Raji (cell line): ENCODE measurements around the gene SLCO3A1.

Experiments
- POLR2A ChIP-seq: IDR thresholded peaks from 2 replicates; pipeline ENCODE4 v1.6.1; 2011; ENCODE audit warnings: low read depth, low read length, control low read depth; ENCODE audit not compliant: insufficient read depth

The SLCO3A1 gene

DNA sequence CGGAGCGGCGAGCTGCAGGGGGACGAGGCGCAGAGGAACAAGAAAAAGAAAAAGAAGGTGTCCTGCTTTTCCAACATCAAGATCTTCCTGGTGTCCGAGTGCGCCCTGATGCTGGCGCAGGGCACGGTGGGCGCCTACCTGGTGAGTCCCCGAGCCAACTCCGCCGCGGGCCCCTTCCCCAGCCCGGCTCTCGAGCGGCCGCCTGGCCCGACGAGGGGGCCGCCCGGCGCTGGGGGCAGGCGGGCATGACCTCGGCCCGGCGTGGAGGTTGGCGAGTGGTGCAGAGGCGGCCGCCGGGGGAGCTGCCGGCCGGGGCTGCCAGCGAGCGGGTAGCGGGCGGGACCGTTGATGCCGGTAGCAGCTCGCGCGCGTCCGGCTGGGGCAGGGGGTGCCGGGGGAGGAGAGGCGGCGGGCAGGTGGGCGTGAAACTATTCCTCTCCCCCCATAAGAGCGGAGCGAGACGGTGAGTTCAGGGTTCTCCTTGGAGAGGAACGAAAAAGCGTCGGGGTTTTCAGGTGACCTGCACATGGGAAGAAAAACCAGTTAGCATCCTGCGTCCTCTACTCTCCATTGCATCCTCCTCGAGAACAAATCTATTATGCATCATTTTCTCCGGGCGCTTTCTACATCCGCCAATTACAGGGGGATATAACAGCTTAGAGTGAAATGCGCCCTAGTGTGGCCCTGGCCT lies 585 bp downstream of the SLCO3A1 start:
- peak; percentile 7; the same call in 1 of the 2 replicates for TF ChIP-seq POLR2A

DNA sequence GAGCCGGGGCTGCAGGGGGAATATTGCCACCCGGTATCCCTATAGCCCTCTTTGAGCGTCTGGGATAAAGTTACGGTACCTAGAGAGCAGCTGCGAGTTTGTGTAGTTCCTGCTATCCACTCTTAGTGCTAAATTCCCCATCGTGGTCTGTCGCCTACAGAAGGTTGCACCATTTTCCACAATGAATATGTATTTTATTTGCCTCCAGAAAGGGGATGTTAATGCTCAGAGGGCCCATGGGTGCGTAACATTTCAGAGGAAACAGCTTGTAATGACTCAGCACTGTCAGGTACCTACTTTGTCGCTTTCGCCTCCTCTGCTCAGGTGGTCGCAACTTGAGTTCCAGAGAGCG lies 1.1 kb downstream of the SLCO3A1 start:
- TF ChIP-seq POLR2A: 0 out of 2 replicates have a peak, but pooled peaks have one; percentile 37

DNA sequence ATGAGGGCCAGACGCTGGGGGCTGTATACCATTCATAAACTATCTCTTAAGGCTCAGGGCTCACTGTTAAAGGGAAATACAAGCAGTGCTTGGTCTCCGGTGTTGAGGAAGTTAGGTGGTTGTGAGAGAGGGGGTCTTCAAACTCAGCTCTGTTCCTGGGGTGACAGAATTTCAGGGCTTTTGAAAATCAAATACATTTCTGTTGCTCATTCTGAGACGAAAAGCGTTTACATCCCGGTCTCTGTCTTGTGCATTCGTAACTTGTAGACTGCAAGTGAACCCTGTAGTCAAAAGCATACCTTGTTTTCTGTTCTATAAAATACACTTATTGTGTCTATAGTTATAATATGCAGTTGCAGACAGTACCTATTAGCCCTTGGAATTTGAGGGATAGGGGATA lies 1.7 kb downstream of the SLCO3A1 start:
- 0 out of 2 replicates have a peak, but pooled peaks have one; percentile 19 for TF ChIP-seq POLR2A

DNA sequence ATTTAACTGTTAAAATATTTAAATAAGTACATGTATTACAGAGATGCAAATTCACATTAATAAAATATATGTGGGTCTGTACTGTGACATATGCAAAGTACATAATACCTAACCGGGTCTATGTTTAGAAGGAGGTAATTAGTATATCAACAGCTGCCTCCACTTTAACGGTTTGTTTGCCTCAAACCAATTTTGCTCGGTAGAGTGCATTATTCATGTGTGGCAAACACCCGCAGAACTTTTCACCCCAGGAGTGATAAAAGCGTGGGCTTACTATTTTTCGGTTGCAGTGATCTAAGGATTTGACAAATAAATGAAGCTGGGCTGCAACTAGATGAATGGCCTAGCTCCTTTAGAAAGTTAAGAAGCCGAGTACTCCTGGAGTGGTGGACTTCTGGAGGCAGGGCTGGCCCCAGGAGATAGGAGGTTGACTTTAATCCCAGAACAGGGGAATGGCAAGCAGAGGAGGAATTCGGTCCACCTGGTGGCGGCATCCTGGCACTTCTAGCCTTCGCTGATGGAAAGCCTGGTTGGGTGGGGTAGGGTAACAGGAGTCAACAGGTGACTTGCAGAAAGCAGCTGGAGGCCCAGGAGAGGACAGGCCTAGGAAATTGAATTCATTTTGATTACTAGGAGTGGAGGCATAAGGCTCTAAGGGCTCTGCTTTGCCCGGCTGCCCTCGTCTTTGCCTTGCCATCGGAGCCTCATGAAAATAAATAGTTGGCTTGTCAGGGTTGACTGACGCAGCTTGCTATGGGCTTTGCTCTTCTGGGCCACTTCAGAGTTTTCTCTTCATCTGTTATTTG lies 2.4 kb downstream of the SLCO3A1 start:
- peak; percentile 22; the same call in 1 of the 2 replicates for TF ChIP-seq POLR2A

DNA sequence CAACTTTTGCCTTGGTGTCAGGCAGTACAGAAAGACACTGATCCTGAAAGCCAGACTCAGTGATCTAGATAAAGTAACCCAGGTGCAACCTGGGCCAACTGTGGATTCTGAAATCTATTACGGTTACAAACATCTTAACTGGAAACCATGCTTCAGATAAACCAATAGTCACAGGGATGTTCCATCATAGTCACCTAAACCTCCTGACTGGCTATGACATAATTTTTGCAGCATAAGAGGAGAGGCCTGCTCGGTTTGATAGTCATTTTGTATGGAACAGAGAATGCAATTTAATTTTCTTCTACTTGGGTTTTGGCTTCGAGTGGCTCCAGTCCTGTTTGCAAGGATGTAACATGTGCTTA lies 3.7 kb downstream of the SLCO3A1 start:
- TF ChIP-seq POLR2A: no peak

DNA sequence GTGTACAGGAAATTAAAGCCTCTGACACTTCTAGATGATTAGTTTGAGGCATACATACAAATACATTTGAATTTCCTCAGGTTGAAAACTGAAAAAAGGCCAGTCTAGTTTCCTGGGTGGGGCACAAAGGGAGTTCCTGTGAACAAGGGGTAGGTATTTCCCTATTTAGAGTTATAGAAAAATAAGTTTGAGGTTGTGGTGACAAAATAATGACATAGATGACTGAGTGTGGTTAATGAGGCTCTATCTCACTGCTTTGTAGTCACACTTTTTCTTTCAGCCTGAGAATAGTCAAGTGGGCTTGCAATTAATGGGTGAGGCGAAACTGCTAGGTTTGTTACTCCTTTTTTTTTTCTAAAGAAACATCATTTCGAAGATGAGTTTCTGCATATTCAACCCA lies 4.3 kb downstream of the SLCO3A1 start:
- TF ChIP-seq POLR2A: no peak

DNA sequence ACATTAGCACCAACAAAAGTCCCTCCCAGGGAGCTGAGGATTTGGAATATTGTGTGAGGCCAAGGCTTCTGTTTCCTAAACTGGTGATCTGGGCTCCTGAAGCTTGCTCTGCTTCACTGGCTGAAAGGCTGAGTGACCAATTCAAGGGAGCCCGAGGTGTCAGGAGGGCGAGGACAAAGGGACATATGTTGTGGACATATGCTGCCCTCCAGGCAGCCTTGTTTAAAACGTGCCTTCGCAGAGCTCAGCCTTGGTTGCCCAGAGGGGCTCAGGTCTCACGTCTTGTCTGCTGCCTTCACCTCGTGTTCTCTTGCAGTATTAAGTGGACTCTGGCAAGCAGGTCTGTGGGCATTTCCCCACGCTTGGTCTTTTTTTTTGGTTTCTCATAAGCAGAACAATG lies 7.0 kb downstream of the SLCO3A1 start:
- no peak for TF ChIP-seq POLR2A

DNA sequence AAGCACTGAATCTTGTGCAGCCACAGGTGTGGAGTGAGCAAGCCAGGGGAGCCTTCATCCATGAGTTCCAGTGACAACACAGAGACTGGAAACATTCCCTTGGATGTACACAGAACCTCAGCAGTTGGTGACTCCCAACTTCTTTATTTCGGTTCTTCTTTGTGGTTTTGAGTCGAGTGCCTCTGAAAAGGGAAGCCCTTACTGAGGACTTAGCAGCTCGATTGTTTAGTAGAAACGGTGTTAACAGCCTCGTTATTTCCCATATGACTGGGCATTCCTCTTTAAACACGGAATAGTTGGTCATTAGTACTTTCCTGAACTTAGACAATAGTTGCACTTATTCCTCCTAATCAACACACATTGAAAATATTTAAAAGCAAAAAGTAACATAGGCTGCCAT lies 7.7 kb downstream of the SLCO3A1 start:
- no peak for TF ChIP-seq POLR2A

DNA sequence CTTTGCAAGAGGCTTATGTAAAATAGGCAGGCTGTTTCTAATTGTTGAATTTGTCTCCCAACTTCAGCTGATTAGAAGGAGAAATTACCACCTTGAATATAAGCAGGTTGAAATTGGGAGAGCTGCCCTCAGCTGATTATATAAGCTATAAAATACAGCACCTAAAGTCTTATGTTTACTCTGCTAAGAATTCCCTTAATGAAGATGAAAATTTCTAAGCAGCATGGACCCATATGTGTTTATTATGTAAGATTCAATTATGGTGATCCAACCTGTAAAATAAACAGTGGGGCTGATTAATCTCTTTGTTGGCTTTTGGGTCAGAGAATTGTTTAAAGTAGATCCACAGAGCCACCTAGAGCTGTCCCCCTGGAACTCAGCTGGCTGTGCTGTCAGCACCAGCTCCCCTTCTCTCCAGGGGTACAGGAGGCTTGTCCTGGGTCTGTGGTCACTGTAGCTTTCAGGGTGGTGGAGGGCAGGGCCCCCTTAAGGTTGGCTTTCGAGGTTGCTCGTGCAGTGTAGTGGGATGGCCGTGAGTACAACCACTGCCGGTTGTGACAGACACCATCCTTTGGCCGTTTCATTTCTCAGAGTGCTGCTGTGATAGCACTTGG lies 9.5 kb downstream of the SLCO3A1 start:
- TF ChIP-seq POLR2A: no peak

DNA sequence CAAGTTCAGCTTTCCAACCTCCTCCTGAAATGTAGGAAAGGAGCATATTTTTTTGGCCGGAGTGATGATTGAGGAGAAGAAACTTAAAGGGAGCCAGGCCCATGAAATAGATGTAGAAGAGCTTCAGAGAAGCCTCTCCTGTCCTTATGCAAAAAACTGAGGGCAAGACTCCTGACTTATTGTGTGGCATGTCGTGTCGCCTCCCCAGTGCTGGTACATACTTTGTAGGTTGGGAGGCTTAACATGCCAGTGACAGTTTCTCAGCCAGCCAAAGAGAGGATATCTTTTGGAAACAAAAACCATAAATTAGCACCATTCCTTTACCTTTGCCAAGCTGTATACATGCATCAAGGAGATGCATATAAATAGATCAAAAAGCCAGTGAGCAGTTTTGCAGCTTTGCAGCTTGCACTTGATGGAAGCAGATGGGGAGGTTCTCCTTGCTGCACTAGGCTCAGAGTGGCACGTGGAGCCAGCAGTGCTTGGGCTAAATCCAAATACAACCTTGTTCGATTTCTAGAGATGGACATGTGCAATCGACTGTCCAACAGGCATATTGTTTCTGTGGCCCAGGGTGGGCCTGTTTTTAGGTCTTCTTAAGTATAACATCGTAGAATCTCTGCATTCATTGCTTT lies 10.2 kb downstream of the SLCO3A1 start:
- TF ChIP-seq POLR2A: no peak

DNA sequence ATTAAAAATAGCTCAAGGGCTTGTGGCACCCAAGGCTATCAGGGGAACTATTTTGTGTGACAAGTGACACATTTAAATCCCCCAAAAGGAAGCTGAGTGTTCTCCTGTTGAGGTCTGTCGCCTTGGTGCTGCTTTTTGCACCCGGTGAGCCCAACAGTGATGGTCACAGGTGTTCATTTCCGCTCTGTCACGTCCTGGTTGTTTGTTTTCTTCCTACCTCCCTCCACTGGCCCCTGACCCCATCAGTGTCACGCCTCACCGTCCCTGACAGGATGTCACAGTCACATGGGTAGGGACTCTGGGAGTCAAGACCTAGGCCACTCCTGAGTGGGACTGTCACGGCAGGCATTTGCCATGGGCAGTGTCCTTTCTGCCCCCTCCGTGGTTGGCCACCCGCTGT lies 11.2 kb downstream of the SLCO3A1 start:
- no peak for TF ChIP-seq POLR2A

DNA sequence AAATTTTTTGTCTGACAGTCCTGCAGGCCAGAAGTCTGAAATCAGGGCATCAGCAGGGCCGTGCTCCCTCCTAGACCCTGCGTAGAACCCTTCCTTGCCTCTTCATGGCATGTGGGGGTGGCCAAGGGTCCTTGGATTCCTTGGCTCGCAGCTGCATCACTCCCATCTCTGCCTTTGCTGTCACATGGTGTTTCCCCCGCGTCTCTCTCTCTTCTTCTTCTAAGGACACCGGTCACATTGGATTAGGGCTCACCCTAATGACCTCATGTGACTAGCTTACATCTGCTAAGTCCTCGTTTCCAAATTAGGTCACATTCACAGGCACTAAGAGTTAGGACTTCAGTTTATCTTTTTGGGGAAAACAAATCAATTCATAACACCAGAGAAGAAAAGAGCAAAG lies 12.0 kb downstream of the SLCO3A1 start:
- no peak for TF ChIP-seq POLR2A

DNA sequence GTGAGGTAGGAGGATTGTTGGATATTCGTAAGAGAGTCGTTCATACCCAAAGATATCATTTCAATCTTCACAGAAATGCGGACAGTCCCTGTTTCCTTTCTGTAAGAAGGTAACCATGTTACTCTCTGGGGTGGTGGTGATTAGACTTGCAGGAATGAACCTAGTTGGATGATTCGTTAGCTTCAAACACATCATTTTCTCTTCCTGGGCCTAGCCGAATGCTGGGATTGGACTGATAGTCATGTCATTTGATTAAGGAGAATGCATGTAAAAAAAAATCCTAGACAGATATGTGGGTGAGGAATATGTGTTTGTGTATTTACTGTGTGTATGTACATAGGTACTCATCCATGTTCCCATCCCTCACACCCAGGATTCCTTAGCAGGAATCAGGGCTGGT lies 12.4 kb downstream of the SLCO3A1 start:
- TF ChIP-seq POLR2A: no peak

DNA sequence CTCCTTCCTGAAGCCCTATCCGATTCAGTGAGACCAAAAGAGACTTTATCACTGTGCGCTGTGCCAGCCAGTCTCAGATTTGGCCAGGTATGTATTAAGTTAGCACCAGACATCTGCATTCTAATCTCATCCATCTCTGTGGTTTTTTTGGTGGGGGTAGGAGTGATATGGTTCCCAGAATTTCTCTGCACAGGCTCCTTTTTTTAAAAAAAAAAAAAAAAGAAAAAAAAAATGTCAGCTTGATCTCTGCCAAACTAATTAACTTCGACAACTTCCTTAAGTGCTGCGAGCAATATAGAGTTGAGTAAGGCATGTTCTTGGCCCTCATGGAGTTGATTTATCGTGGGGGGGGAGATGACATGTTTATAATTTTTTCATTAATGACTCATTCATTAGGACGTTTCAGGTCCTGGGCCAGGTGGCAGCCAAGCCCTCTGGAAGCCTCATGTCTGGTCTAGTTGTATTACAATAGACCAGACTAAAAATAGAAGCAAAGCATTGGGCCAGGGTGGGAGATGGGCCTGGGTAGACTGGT lies 12.9 kb downstream of the SLCO3A1 start:
- no peak for TF ChIP-seq POLR2A

DNA sequence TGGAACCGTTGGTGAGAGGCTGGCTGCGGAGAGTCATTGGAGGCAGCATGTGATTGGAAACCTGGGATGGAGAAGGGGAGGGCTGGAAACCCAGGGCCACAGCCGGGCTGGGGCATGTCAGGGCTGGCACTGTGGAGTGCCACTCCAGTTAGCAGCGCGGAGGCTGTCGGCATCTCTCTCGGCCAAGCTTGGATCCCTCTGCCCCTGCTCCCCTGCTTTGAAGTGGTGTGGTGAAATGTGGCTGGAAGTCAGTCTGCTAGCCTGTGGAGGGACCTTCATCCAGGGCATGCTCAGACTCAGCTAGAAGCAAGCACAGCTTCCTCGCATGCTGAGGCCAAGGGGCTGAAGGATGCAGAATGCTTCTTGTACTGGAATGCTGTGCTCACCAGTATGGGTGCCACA lies 13.5 kb downstream of the SLCO3A1 start:
- TF ChIP-seq POLR2A: no peak
